ENCODE data around the gene ADAM22. TPM values are rescaled to one million over a fixed set of nuclear protein-coding genes. Genes with fewer than 3 reads are reported as not detected.
A peak's percentile ranks its signal among the peaks of the same experiment; 100 is the strongest.

The ADAM22 gene
- total RNA-seq, 4 donors from 2014 or later: 0.88 to 2.5 (median 1.6) TPM

DNA sequence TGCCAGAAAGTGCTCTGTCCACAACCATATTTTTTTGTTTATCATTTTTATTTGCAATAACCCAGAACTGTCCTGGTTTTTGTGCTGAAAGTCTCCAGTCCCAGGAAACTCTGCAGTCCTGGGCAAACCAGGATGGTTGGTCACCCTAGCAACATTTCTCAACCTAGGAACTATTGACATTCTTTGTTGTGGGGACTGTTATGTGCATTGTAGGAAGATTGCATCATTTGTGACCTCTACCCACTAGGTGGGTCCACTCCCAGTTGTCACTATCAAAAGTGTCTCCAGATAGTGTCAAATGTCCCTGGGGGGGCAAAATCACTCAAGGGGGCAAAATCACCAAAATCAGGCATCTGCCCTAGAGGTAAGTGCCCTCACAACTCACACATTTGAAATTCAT, 299.8 kb downstream of the ADAM22 start:
- H3K27ac ChIP-seq: no peak overlapping the region
- no peaks in the 10 kb centered on the region for H3K9me3 ChIP-seq
- H3K4me1 ChIP-seq: peaks cover 0 to 3% (median under 1%) of the 10 kb centered on the region in 4 donors
- no peak overlapping the region for H3K4me3 ChIP-seq
- no peaks in the 10 kb centered on the region for H3K36me3 ChIP-seq
- no peaks in the 10 kb centered on the region for H3K27me3 ChIP-seq
- no peak for DNase-seq
- TF ChIP-seq, protein P1, sequence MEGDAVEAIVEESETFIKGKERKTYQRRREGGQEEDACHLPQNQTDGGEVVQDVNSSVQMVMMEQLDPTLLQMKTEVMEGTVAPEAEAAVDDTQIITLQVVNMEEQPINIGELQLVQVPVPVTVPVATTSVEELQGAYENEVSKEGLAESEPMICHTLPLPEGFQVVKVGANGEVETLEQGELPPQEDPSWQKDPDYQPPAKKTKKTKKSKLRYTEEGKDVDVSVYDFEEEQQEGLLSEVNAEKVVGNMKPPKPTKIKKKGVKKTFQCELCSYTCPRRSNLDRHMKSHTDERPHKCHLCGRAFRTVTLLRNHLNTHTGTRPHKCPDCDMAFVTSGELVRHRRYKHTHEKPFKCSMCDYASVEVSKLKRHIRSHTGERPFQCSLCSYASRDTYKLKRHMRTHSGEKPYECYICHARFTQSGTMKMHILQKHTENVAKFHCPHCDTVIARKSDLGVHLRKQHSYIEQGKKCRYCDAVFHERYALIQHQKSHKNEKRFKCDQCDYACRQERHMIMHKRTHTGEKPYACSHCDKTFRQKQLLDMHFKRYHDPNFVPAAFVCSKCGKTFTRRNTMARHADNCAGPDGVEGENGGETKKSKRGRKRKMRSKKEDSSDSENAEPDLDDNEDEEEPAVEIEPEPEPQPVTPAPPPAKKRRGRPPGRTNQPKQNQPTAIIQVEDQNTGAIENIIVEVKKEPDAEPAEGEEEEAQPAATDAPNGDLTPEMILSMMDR (IDR thresholded peaks at IDR 0.05): no peak
- no peak for TF ChIP-seq POLR2A (IDR thresholded peaks at IDR 0.05)

DNA sequence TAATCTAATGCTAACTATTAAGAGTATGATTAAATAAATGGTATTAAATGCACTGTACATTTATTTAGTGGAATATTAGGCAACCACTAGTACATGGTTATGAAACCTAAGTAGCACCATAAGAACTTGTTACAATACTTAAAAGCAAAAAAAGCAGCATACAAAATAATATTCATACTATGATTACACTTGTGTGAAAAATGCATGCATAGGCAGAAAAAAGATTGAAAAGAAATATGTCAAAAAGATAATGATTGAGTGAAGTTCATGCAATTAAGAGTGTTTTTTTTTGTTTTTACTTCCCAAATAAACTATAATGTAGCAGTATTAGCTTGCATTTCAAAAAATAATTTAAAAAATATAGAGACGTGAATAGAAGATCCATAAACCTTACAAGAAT, 305.8 kb downstream of the ADAM22 start:
- Histone ChIP-seq H3K9me3 (no peaks in the 10 kb centered on the region), H3K27me3 (no peaks in the 10 kb centered on the region), H3K4me3 (no peak overlapping the region), H3K36me3 (no peaks in the 10 kb centered on the region), H3K4me1 (no peaks in the 10 kb centered on the region), H3K27ac (no peak overlapping the region)
- TF ChIP-seq POLR2A (IDR thresholded peaks at IDR 0.05): no peak
- TF ChIP-seq, protein P1 (IDR thresholded peaks at IDR 0.05): no peak
- no peak for DNase-seq

DNA sequence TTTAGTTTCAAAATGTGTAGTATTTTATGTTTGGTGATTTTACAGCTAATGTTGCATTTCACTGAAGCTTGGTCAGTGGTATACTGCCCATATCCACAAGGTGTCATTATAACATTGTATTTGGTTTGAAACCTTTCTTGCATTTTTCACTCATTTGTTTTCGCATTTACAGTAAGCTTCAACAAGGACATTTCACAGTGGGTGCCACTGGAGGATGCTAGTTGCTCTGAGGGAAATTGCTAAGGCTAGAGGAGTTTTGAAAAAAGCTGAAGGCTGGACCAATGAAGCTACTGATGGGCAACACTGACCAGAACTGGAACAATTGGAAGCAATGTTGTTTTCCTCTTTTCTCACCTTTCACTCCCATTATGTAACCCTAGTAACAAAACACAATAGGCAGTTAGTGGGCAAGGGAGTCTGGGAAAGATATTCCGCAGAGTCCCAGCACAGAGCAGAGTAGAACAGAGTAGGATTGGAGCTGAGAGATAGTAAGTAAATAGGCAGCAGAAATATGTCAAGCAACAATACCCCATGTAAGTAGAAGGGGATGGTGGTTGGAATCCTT, 309.4 kb downstream of the ADAM22 start:
- no peaks in the 10 kb centered on the region for H3K27me3 ChIP-seq
- no peaks in the 10 kb centered on the region for H3K9me3 ChIP-seq
- no peaks in the 10 kb centered on the region for H3K4me1 ChIP-seq
- TF ChIP-seq, protein P1 (IDR thresholded peaks at IDR 0.05): peak in 5 of 6 experiments; percentile 47 to 85 (median 79)
- TF ChIP-seq POLR2A (IDR thresholded peaks at IDR 0.05): no peak
- no peak overlapping the region for H3K4me3 ChIP-seq
- no peaks in the 10 kb centered on the region for H3K36me3 ChIP-seq
- no peak overlapping the region for H3K27ac ChIP-seq
- no peak for DNase-seq

- Histone ChIP-seq H3K4me3 (no peak overlapping the region), H3K9me3 (no peaks in the 10 kb centered on the region), H3K4me1 (no peaks in the 10 kb centered on the region), H3K36me3 (no peaks in the 10 kb centered on the region), H3K27me3 (no peaks in the 10 kb centered on the region), H3K27ac (no peak overlapping the region)
- no peak for TF ChIP-seq POLR2A (IDR thresholded peaks at IDR 0.05)
- TF ChIP-seq, protein P1 (IDR thresholded peaks at IDR 0.05): no peak
- no peak for DNase-seq
Observed at GRCh38 chr7:88244258-88244657, 310.2 kb downstream of the ADAM22 start.

Other genes starting within 250 kb of the ADAM22 start
- 10 to 100 TPM; 17.8 to 23.9 (median 20.7) TPM for gene SLC25A40, start 57.9 kb upstream of the ADAM22 start, total RNA-seq
- 10 to 100 TPM in 3 of 4 donors, 1 to 10 TPM in 1; 7.7 to 33.8 (median 12.8) TPM for gene DBF4, start 57.8 kb upstream of the ADAM22 start, total RNA-seq